Measurements from ENCODE around the gene CTAGE8.
"Not testable (repeated sequence)": the region's sequence is repeated elsewhere in the genome, so short reads cannot be mapped to it uniquely, and the experiment has no call there.

The CTAGE8 gene

GRCh38 chr7:144291607-144292006, 22.5 kb upstream of the CTAGE8 start:
- H3K27me3 ChIP-seq (ENCODE audit: control insufficient read depth, insufficient read depth, low read length); H3K9ac ChIP-seq (ENCODE audit: low read depth, low read length); H3K4me2 ChIP-seq (ENCODE audit: low read length); H3K36me3 ChIP-seq (ENCODE audit: insufficient read depth, low read length); H3K4me3 ChIP-seq (ENCODE audit: low read length); H3K4me1 ChIP-seq (ENCODE audit: control insufficient read depth, insufficient read depth, low read length); H3K9me3 ChIP-seq (replicated peaks; ENCODE audit: low read length): not testable (repeated sequence)

DNA sequence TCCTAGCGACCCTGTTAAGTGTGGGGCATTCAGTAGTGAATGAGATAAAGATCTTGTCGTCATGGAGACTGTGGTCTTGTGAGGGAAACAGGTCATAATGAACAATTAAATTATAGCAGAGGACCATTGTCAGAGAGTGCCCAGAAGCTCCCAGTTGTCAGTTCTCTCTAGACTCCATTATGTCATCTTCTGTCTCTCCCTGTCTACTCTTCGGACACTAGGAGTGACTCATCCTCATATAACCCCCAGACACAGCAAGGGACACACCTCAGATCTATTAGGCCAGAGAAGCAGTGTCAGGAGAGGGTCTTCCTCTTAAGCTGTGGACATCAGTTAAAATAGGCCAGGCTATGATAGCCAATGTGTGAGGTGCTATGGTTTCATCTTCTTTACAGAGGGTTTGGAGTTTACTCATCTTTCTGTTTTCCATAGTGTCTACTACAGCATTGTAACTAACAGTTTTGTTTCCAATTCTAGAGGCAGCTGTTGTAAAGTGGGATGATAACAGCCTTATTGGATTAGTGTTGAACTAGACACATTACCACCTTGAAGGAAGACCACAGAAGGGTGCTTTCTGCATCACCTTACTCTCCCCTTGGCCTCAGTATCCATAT, 18.2 kb upstream of the CTAGE8 start:
- H3K4me2 ChIP-seq (ENCODE audit: low read length); H3K9me3 ChIP-seq (replicated peaks; ENCODE audit: low read length); H3K36me3 ChIP-seq (ENCODE audit: insufficient read depth, low read length); H3K9ac ChIP-seq (ENCODE audit: low read depth, low read length); H3K4me3 ChIP-seq (ENCODE audit: low read length); H3K27me3 ChIP-seq (ENCODE audit: control insufficient read depth, insufficient read depth, low read length); H3K4me1 ChIP-seq (ENCODE audit: control insufficient read depth, insufficient read depth, low read length): not testable (repeated sequence)

DNA sequence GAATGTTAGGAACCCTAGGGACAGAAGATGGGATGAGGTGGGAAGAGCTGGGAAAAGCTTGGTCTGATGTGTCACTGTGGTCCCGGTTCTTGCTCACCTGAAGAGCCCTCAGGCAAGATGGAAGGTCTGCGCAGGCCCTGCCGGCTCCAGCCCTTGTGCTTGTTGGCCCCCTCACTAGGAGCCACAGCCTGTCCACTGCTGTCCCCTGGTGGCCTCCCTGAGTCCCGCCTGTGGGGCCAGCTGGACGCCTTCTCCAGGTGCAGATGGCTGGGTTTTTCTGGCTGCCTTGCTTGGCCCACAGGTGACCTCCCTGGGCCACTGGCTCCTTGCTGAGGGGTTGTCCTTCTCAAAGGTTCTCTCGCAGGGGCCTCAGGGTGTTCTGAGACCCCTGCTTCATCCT, 14.6 kb upstream of the CTAGE8 start:
- not testable (repeated sequence) for H3K27me3 ChIP-seq (ENCODE audit: control insufficient read depth, insufficient read depth, low read length)

GRCh38 chr7:144282490-144282889, 13.4 kb upstream of the CTAGE8 start:
- H3K4me2 ChIP-seq (ENCODE audit: low read length); H3K9ac ChIP-seq (ENCODE audit: low read depth, low read length); H3K36me3 ChIP-seq (ENCODE audit: insufficient read depth, low read length); H3K9me3 ChIP-seq (replicated peaks; ENCODE audit: low read length); H3K4me3 ChIP-seq (ENCODE audit: low read length); H3K4me1 ChIP-seq (ENCODE audit: control insufficient read depth, insufficient read depth, low read length); H3K27me3 ChIP-seq (ENCODE audit: control insufficient read depth, insufficient read depth, low read length): not testable (repeated sequence)

More for the DNA sequence above, 14.6 kb upstream of the CTAGE8 start:
- not testable (repeated sequence) for H3K4me1 ChIP-seq (ENCODE audit: control insufficient read depth, insufficient read depth, low read length); H3K9ac ChIP-seq (ENCODE audit: low read depth, low read length); H3K4me3 ChIP-seq (ENCODE audit: low read length); H3K36me3 ChIP-seq (ENCODE audit: insufficient read depth, low read length); H3K9me3 ChIP-seq (replicated peaks; ENCODE audit: low read length); H3K4me2 ChIP-seq (ENCODE audit: low read length)

- not testable (repeated sequence) for H3K4me3 ChIP-seq (ENCODE audit: low read length); H3K36me3 ChIP-seq (ENCODE audit: insufficient read depth, low read length); H3K9me3 ChIP-seq (replicated peaks; ENCODE audit: low read length); H3K4me2 ChIP-seq (ENCODE audit: low read length); H3K27me3 ChIP-seq (ENCODE audit: control insufficient read depth, insufficient read depth, low read length); H3K4me1 ChIP-seq (ENCODE audit: control insufficient read depth, insufficient read depth, low read length); H3K9ac ChIP-seq (ENCODE audit: low read depth, low read length)
Measured at GRCh38 chr7:144281981-144282380, 12.9 kb upstream of the CTAGE8 start.

GRCh38 chr7:144280010-144280409, 10.9 kb upstream of the CTAGE8 start:
- H3K4me2 ChIP-seq (ENCODE audit: low read length); H3K4me1 ChIP-seq (ENCODE audit: control insufficient read depth, insufficient read depth, low read length); H3K36me3 ChIP-seq (ENCODE audit: insufficient read depth, low read length); H3K27me3 ChIP-seq (ENCODE audit: control insufficient read depth, insufficient read depth, low read length); H3K9ac ChIP-seq (ENCODE audit: low read depth, low read length); H3K9me3 ChIP-seq (replicated peaks; ENCODE audit: low read length); H3K4me3 ChIP-seq (ENCODE audit: low read length): not testable (repeated sequence)

DNA sequence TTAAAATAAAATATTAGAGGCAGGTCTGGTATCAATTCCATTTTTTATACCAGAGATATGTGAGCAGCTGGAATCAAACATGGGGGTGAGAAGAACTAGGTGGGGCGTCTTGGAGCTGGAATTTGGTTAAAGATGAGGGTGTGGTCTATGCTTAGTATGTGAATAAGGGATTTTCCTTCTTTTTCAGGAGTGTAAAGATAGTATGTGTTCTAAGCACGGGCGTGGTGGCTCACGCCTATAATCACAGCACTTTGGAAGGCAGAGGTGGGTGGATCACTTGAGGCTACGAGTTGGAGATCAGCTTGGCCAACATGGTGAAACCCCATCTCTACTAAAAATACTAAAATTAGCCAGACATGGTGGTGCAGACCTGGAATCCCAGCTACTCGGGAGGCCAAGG, 6.2 kb upstream of the CTAGE8 start:
- H3K27me3 ChIP-seq (ENCODE audit: control insufficient read depth, insufficient read depth, low read length); H3K9me3 ChIP-seq (replicated peaks; ENCODE audit: low read length); H3K4me1 ChIP-seq (ENCODE audit: control insufficient read depth, insufficient read depth, low read length): not testable (repeated sequence)

GRCh38 chr7:144264692-144265091, 4.4 kb downstream of the CTAGE8 start, which contains the start of gene OR2A7:
Gene OR2A7, minus strand, starts transcription at chr7:144264792. Its CDS starts 5,164 bp downstream, at chr7:144259628.
- H3K4me1 ChIP-seq (ENCODE audit: control insufficient read depth, insufficient read depth, low read length); H3K27me3 ChIP-seq (ENCODE audit: control insufficient read depth, insufficient read depth, low read length); H3K4me2 ChIP-seq (ENCODE audit: low read length); H3K9me3 ChIP-seq (replicated peaks; ENCODE audit: low read length); H3K36me3 ChIP-seq (ENCODE audit: insufficient read depth, low read length); H3K4me3 ChIP-seq (ENCODE audit: low read length); H3K9ac ChIP-seq (ENCODE audit: low read depth, low read length): not testable (repeated sequence)

More for the DNA sequence above, 6.2 kb upstream of the CTAGE8 start:
- H3K4me2 ChIP-seq (ENCODE audit: low read length); H3K36me3 ChIP-seq (ENCODE audit: insufficient read depth, low read length); H3K9ac ChIP-seq (ENCODE audit: low read depth, low read length); H3K4me3 ChIP-seq (ENCODE audit: low read length): not testable (repeated sequence)

GRCh38 chr7:144262128-144262527, 7.0 kb downstream of the CTAGE8 start:
- H3K36me3 ChIP-seq (ENCODE audit: insufficient read depth, low read length); H3K4me3 ChIP-seq (ENCODE audit: low read length): not testable (repeated sequence)

GRCh38 chr7:144259067-144259466, 10.0 kb downstream of the CTAGE8 start:
- H3K36me3 ChIP-seq (ENCODE audit: insufficient read depth, low read length); H3K4me2 ChIP-seq (ENCODE audit: low read length); H3K4me1 ChIP-seq (ENCODE audit: control insufficient read depth, insufficient read depth, low read length); H3K9ac ChIP-seq (ENCODE audit: low read depth, low read length); H3K27me3 ChIP-seq (ENCODE audit: control insufficient read depth, insufficient read depth, low read length); H3K4me3 ChIP-seq (ENCODE audit: low read length); H3K9me3 ChIP-seq (replicated peaks; ENCODE audit: low read length): not testable (repeated sequence)

More at GRCh38 chr7:144262128-144262527, 7.0 kb downstream of the CTAGE8 start:
- H3K9me3 ChIP-seq (replicated peaks; ENCODE audit: low read length); H3K9ac ChIP-seq (ENCODE audit: low read depth, low read length); H3K4me2 ChIP-seq (ENCODE audit: low read length); H3K4me1 ChIP-seq (ENCODE audit: control insufficient read depth, insufficient read depth, low read length); H3K27me3 ChIP-seq (ENCODE audit: control insufficient read depth, insufficient read depth, low read length): not testable (repeated sequence)

DNA sequence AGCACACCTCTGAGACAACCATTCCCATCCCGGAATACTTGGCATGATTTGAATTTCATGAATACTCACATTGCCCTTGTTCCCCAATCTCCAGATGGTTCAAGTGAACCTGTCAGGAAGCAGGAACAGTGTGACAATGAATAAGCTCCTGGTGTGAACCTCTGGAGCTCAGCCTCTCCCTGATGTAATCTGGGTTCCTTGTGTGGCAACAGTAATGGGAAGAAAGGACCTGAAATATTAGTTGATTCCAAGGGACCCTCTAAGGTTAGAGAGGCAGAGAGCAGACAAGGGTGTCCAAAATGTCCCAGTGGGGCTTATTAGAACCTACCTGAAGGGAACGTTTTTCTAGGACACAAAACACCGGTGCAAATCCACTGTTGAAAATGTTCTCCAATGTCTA, 13.0 kb downstream of the CTAGE8 start:
- no peak overlapping the region for H3K9ac ChIP-seq (ENCODE audit: low read depth, low read length)
- no peaks in the 10 kb centered on the region for H3K27me3 ChIP-seq (ENCODE audit: control insufficient read depth, insufficient read depth, low read length)
- no peak overlapping the region for H3K4me2 ChIP-seq (ENCODE audit: low read length)
- H3K36me3 ChIP-seq (ENCODE audit: insufficient read depth, low read length), result no peaks in the 10 kb centered on the region
- no peaks in the 10 kb centered on the region for H3K4me1 ChIP-seq (ENCODE audit: control insufficient read depth, insufficient read depth, low read length)
- no peaks in the 10 kb centered on the region for H3K9me3 ChIP-seq (replicated peaks; ENCODE audit: low read length)
- H3K4me3 ChIP-seq (ENCODE audit: low read length), result no peak overlapping the region

DNA sequence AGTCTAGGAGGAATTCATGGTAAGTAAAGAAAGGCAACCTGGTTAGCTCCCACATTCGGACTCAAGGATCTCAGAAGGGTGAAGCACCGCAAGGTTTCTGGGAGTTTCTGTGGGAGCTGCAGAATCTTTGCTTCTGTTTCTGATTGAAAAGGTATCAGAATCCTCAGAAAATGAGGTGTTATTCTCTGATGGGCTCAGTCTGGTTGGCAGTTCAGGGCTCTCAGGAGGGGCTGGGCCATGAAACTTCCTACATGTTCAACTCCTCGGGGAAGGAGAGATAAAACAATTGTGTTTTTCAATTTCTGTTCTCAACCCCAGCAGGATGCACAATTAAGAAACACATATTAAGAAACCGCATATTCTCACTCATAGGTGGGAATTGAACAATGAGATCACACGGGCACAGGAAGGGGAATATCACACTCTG, 13.6 kb downstream of the CTAGE8 start:
- H3K9ac ChIP-seq (ENCODE audit: low read depth, low read length), result no peak overlapping the region
- no peak overlapping the region for H3K4me2 ChIP-seq (ENCODE audit: low read length)
- no peaks in the 10 kb centered on the region for H3K4me1 ChIP-seq (ENCODE audit: control insufficient read depth, insufficient read depth, low read length)

More for the DNA sequence above, 13.6 kb downstream of the CTAGE8 start:
- no peaks in the 10 kb centered on the region for H3K36me3 ChIP-seq (ENCODE audit: insufficient read depth, low read length)
- no peak overlapping the region for H3K4me3 ChIP-seq (ENCODE audit: low read length)
- H3K27me3 ChIP-seq (ENCODE audit: control insufficient read depth, insufficient read depth, low read length), result no peaks in the 10 kb centered on the region
- H3K9me3 ChIP-seq (replicated peaks; ENCODE audit: low read length), result no peaks in the 10 kb centered on the region
